Trophoblast cell (in vitro differentiated cells and primary cell): ENCODE measurements around the gene IQCN. TPM values are rescaled to one million over a fixed set of nuclear protein-coding genes. Genes with fewer than 3 reads are reported as not detected.

ENCODE experiments used
- DNase-seq, 2 donors: peaks; one replicate each; pipeline ENCODE4 v3.0.0-alpha.2; 2016
- H2AFZ ChIP-seq: 2 replicates; pipeline ENCODE4 v1.6.1; 2013; ENCODE audit warnings: low read length, moderate library complexity, mild to moderate bottlenecking; ENCODE audit not compliant: insufficient read depth, poor library complexity
- H2AK5ac ChIP-seq: 2 replicates; pipeline ENCODE4 v1.6.1; 2013; ENCODE audit warnings: mild to moderate bottlenecking, low read length
- H2BK120ac ChIP-seq: 2 replicates; pipeline ENCODE4 v1.6.1; 2013; ENCODE audit warnings: low read length, mild to moderate bottlenecking, moderate library complexity; ENCODE audit not compliant: insufficient read depth, poor library complexity
- H2BK12ac ChIP-seq: 2 replicates; pipeline ENCODE4 v1.6.1; 2013; ENCODE audit warnings: mild to moderate bottlenecking, low read length, moderate library complexity
- H2BK5ac ChIP-seq: 2 replicates; pipeline ENCODE4 v1.6.1; 2013; ENCODE audit warnings: low read length, low read depth, moderate library complexity, mild to moderate bottlenecking; ENCODE audit not compliant: poor library complexity
- H3K14ac ChIP-seq: 2 replicates; pipeline ENCODE4 v1.6.1; 2013; ENCODE audit warnings: mild to moderate bottlenecking, low read length
- H3K18ac ChIP-seq: 2 replicates; pipeline ENCODE4 v1.6.1; 2013; ENCODE audit warnings: mild to moderate bottlenecking, low read length
- H3K23ac ChIP-seq: 2 replicates; pipeline ENCODE4 v1.6.1; 2013; ENCODE audit warnings: low read length
- H3K27ac ChIP-seq: 2 replicates; pipeline ENCODE4 v1.5.1; 2013; ENCODE audit warnings: low read depth, mild to moderate bottlenecking, inconsistent platforms, low read length, moderate library complexity
- H3K27me3 ChIP-seq: 2 replicates; pipeline ENCODE4 v1.6.1; 2013; ENCODE audit warnings: inconsistent platforms, mild to moderate bottlenecking, low read length, moderate library complexity; ENCODE audit not compliant: insufficient read depth
- H3K36me3 ChIP-seq, 2 experiments: 1 replicate in 1 of 2; 2 replicates in 1 of 2; pipeline ENCODE4 v1.6.1; 2013; ENCODE audit warnings: low read length in 2 of 2, mild to moderate bottlenecking in 2 of 2, moderate library complexity in 1 of 2; ENCODE audit not compliant: insufficient read depth in 2 of 2, control insufficient read depth in 1 of 2
- H3K4ac ChIP-seq: 2 replicates; pipeline ENCODE4 v1.6.1; 2013; ENCODE audit warnings: low read depth, mild to moderate bottlenecking, low read length, moderate library complexity
- H3K4me1 ChIP-seq, 2 experiments: 1 replicate in 1 of 2; 2 replicates in 1 of 2; pipeline ENCODE4 v1.6.1; 2013; ENCODE audit warnings: low read length in 2 of 2, mild to moderate bottlenecking in 2 of 2, moderate library complexity in 1 of 2; ENCODE audit not compliant: insufficient read depth in 2 of 2, control insufficient read depth in 1 of 2
- H3K4me2 ChIP-seq: 2 replicates; pipeline ENCODE4 v1.6.1; 2013; ENCODE audit warnings: inconsistent platforms, mild to moderate bottlenecking, low read length, moderate library complexity
- H3K4me3 ChIP-seq: 2 replicates; pipeline ENCODE4 v1.5.1; 2013; ENCODE audit warnings: mild to moderate bottlenecking, low read depth, low read length, inconsistent platforms
- H3K79me1 ChIP-seq: one replicate; pipeline ENCODE4 v1.6.1; 2013; ENCODE audit warnings: low read length
- H3K79me2 ChIP-seq: 2 replicates; pipeline ENCODE4 v1.6.1; 2013; ENCODE audit warnings: low read length, mild to moderate bottlenecking; ENCODE audit not compliant: control insufficient read depth, insufficient read depth, poor library complexity
- H3K9ac ChIP-seq: 2 replicates; pipeline ENCODE4 v1.6.1; 2013; ENCODE audit warnings: mild to moderate bottlenecking, low read length
- H3K9me3 ChIP-seq: 2 replicates; pipeline ENCODE4 v1.6.1; 2013; ENCODE audit warnings: low read depth, mild to moderate bottlenecking, control low read depth, inconsistent platforms, low read length; ENCODE audit not compliant: insufficient read depth
- H4K12ac ChIP-seq: 2 replicates; pipeline ENCODE4 v1.6.1; 2013; ENCODE audit warnings: low read depth, mild to moderate bottlenecking, low read length, moderate library complexity
- H4K8ac ChIP-seq: 2 replicates; pipeline ENCODE4 v1.6.1; 2013; ENCODE audit warnings: low read depth, mild to moderate bottlenecking, low read length, moderate library complexity
- H4K91ac ChIP-seq: one replicate; pipeline ENCODE4 v1.6.1; 2013; ENCODE audit warnings: low read depth, mild to moderate bottlenecking, low read length, moderate library complexity
- WGBS: extraction: QIAGEN DNeasy Blood & Tissue Kit; methylation state at CpG from one replicate; pipeline ENCODE4 v1.1.7; 2013; ENCODE audit warnings: missing lambda C conversion rate; ENCODE audit not compliant: insufficient read length, insufficient coverage; ENCODE audit errors: extremely low coverage; 5-methylcytosine and 5-hydroxymethylcytosine counted together
- polyA plus RNA-seq: library from polyadenylated mRNA; stranded (reverse); fragments of 200-250 nt; gene quantifications from 2 replicates; pipeline ENCODE4 v1.2.3, GENCODE V29; 2013

IQCN gene
- 1.7 and 1.8 TPM in 2 replicates for polyA plus RNA-seq

- no peak within 1 kb of the TSS for H3K14ac ChIP-seq
- H3K27me3 ChIP-seq, result no peaks in the 10 kb centered on the region
- H3K4ac ChIP-seq, result no peak within 1 kb of the TSS
- DNase-seq, result peak; percentile 72 to 75
- no peak within 1 kb of the TSS for H4K91ac ChIP-seq
- H3K9ac ChIP-seq, result no peak within 1 kb of the TSS
- no peak within 1 kb of the TSS for H2BK5ac ChIP-seq
- no CpG with 5 or more reads among the region's 9 CpGs for WGBS
- H3K79me1 ChIP-seq, result no peaks in the 10 kb centered on the region
- H3K9me3 ChIP-seq, result no peaks in the 10 kb centered on the region
- no peak within 1 kb of the TSS for H3K27ac ChIP-seq
- no peak within 1 kb of the TSS for H4K8ac ChIP-seq
- H2AK5ac ChIP-seq, result no peak within 1 kb of the TSS
- no peak within 1 kb of the TSS for H2BK120ac ChIP-seq
- peaks cover 11 to 18% of the 10 kb centered on the region in 2 experiments for H3K4me1 ChIP-seq
- no peak within 1 kb of the TSS for H3K4me2 ChIP-seq
- H3K23ac ChIP-seq, result no peak within 1 kb of the TSS
- no peak within 1 kb of the TSS for H2AFZ ChIP-seq
- no peak within 1 kb of the TSS for H2BK12ac ChIP-seq
- H3K4me3 ChIP-seq, result no peak within 1 kb of the TSS
- peaks cover 30% of the 10 kb centered on the region in 2 experiments for H3K36me3 ChIP-seq
- no peak within 1 kb of the TSS for H4K12ac ChIP-seq
- no peak within 1 kb of the TSS for H3K18ac ChIP-seq
- peaks cover 14% of the 10 kb centered on the region for H3K79me2 ChIP-seq
Observed at GRCh38 chr19:18274219-18274780, at the start of gene IQCN. TSS of gene IQCN (minus strand) at chr19:18274452. CDS start at chr19:18269478, 4,974 bp downstream.

- WGBS, result no CpG with 5 or more reads among the region's 75 CpGs
- Histone ChIP-seq H3K79me1 (peaks cover 37% of the 10 kb centered on the region), H3K23ac (no peak within 1 kb of the TSS), H3K36me3 (no peaks in the 10 kb centered on the region), H3K18ac (peak within 1 kb of the TSS; percentile 92), H3K14ac (peak within 1 kb of the TSS; percentile 93), H3K9me3 (peaks cover 2% of the 10 kb centered on the region), H4K91ac (peak within 1 kb of the TSS; percentile 97), H2AK5ac (peak within 1 kb of the TSS; percentile 86), H3K9ac (peak within 1 kb of the TSS; percentile 80), H3K27ac (peak within 1 kb of the TSS; percentile 99), H3K4me3 (peak within 1 kb of the TSS; percentile 77), H2AFZ (peak within 1 kb of the TSS; percentile 30), H4K8ac (peak within 1 kb of the TSS; percentile 93), H3K79me2 (peaks cover 15% of the 10 kb centered on the region), H3K27me3 (no peaks in the 10 kb centered on the region), H2BK120ac (peak within 1 kb of the TSS; percentile 62), H2BK12ac (peak within 1 kb of the TSS; percentile 34), H3K4me1 (peaks cover 31 to 32% of the 10 kb centered on the region in 2 experiments), H2BK5ac (peak within 1 kb of the TSS; percentile 92), H3K4me2 (peak within 1 kb of the TSS; percentile 77), H3K4ac (peak within 1 kb of the TSS; percentile 84), H4K12ac (peak within 1 kb of the TSS; percentile 64)
- peak; percentile 99 to 100 for DNase-seq
Observed at GRCh38 chr19:18322759-18323460, 48.7 kb upstream of the IQCN start, which contains the start of gene LSM4. TSS of gene LSM4 (minus strand) at chr19:18323076. CDS start at chr19:18323020, 56 bp downstream.

GRCh38 chr19:18322318-18322758, 48.1 kb upstream of the IQCN start:
- Histone ChIP-seq H3K9ac (peak overlapping the region; percentile 80), H3K4me1 (peaks cover 33 to 34% of the 10 kb centered on the region in 2 experiments), H2AK5ac (peak overlapping the region; percentile 86), H4K91ac (peak overlapping the region; percentile 97), H3K27ac (peak overlapping the region; percentile 99), H3K18ac (peak overlapping the region; percentile 92), H4K8ac (peak overlapping the region; percentile 93), H3K23ac (no peak overlapping the region), H2BK120ac (peak overlapping the region; percentile 62), H2AFZ (no peak overlapping the region), H3K79me2 (peaks cover 16% of the 10 kb centered on the region), H3K27me3 (no peaks in the 10 kb centered on the region), H2BK5ac (peak overlapping the region; percentile 92), H3K4me2 (peak overlapping the region; percentile 58), H2BK12ac (peak overlapping the region; percentile 34), H3K36me3 (no peaks in the 10 kb centered on the region), H3K4ac (peak overlapping the region; percentile 84), H4K12ac (peak overlapping the region; percentile 64), H3K4me3 (peak overlapping the region; percentile 77), H3K14ac (peak overlapping the region; percentile 93), H3K9me3 (peaks cover 2% of the 10 kb centered on the region), H3K79me1 (peaks cover 39% of the 10 kb centered on the region)
- no CpG with 5 or more reads among the region's 7 CpGs for WGBS
- DNase-seq, result peak in 1 of 2 donors; percentile 46

GRCh38 chr19:18321734-18322102, 47.5 kb upstream of the IQCN start:
- Histone ChIP-seq H3K18ac (peak overlapping the region; percentile 33), H3K4ac (peak overlapping the region; percentile 70), H3K14ac (peak overlapping the region; percentile 93), H4K12ac (peak overlapping the region; percentile 23), H4K8ac (peak overlapping the region; percentile 93), H3K23ac (no peak overlapping the region), H3K9ac (peak overlapping the region; percentile 77), H3K9me3 (peaks cover 2% of the 10 kb centered on the region), H2BK12ac (no peak overlapping the region), H2AK5ac (no peak overlapping the region), H2BK120ac (peak overlapping the region; percentile 62), H2BK5ac (peak overlapping the region; percentile 92), H3K36me3 (no peaks in the 10 kb centered on the region), H3K4me3 (no peak overlapping the region), H3K79me2 (peaks cover 16% of the 10 kb centered on the region), H4K91ac (peak overlapping the region; percentile 97), H2AFZ (no peak overlapping the region), H3K4me2 (peak overlapping the region; percentile 58), H3K27me3 (no peaks in the 10 kb centered on the region), H3K27ac (peak overlapping the region; percentile 99), H3K4me1 (peaks cover 33 to 36% of the 10 kb centered on the region in 2 experiments), H3K79me1 (peaks cover 39% of the 10 kb centered on the region)
- DNase-seq, result no peak
- WGBS, result no CpG with 5 or more reads among the region's 9 CpGs
